ENCODE measurements around the gene CTNNA3. TPM values are rescaled to one million over a fixed set of nuclear protein-coding genes. Genes with fewer than 3 reads are reported as not detected.

CTNNA3 gene
- total RNA-seq, 4 donors from 2014 or later: 1.5 to 9.8 (median 4.3) TPM

DNA sequence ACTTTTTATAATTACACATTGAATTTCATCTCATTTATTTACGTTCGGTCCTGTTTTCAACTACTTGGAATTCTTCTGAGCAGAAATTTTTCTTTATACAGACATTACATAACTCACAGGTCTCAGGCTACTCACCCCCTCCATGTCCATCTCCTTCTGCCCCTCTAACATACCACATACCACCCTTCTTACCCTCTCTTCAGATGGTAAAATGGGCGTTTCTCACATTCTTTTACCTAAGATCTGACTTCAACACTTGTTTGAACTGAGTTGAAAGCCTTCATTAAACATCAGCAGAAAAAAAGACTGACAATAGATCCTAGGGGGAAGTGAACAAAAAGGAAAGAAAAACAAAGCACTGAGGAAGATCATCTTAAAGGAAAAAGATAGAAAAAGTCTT, 309.7 kb downstream of the CTNNA3 start:
- Histone ChIP-seq H3K4me3 (no peak overlapping the region), H3K27ac (no peak overlapping the region), H3K9me3 (no peaks in the 10 kb centered on the region), H3K4me1 (no peaks in the 10 kb centered on the region), H3K27me3 (no peaks in the 10 kb centered on the region), H3K36me3 (no peaks in the 10 kb centered on the region)
- TF ChIP-seq CTCF (IDR thresholded peaks at IDR 0.05) (no peak), POLR2A (IDR thresholded peaks at IDR 0.05) (no peak)
- no peak for DNase-seq
- intact Hi-C loops (cut with DNase I; ENCODE audit: low total_unique reads): no loop called here

- H3K9me3 ChIP-seq: no peaks in the 10 kb centered on the region
- DNase-seq: no peak
- H3K36me3 ChIP-seq: no peaks in the 10 kb centered on the region
- H3K27me3 ChIP-seq: no peaks in the 10 kb centered on the region
- H3K27ac ChIP-seq: no peak overlapping the region
- no peak overlapping the region for H3K4me3 ChIP-seq
- no peaks in the 10 kb centered on the region for H3K4me1 ChIP-seq
- TF ChIP-seq POLR2A (IDR thresholded peaks at IDR 0.05) (no peak), CTCF (IDR thresholded peaks at IDR 0.05) (no peak)
- intact Hi-C loops (cut with DNase I; ENCODE audit: low total_unique reads): no loop called here
Measured at GRCh38 chr10:67385566-67385965, 310.4 kb downstream of the CTNNA3 start.

- TF ChIP-seq POLR2A (IDR thresholded peaks at IDR 0.05): no peak
- TF ChIP-seq CTCF (IDR thresholded peaks at IDR 0.05): no peak
- intact Hi-C loops (cut with DNase I; ENCODE audit: low total_unique reads): no loop called here
Measured at GRCh38 chr10:67385089-67385488, 310.9 kb downstream of the CTNNA3 start.

GRCh38 chr10:67331121-67331910, 364.7 kb downstream of the CTNNA3 start:
- intact Hi-C loops (cut with DNase I; ENCODE audit: low total_unique reads): no loop called here

More at GRCh38 chr10:67385089-67385488, 310.9 kb downstream of the CTNNA3 start:
- Histone ChIP-seq H3K9me3 (no peaks in the 10 kb centered on the region), H3K27ac (no peak overlapping the region), H3K36me3 (no peaks in the 10 kb centered on the region), H3K4me1 (no peaks in the 10 kb centered on the region), H3K27me3 (no peaks in the 10 kb centered on the region), H3K4me3 (no peak overlapping the region)
- no peak for DNase-seq

GRCh38 chr10:67327626-67328535, 368.1 kb downstream of the CTNNA3 start:
- Histone ChIP-seq H3K4me1 (no peaks in the 10 kb centered on the region), H3K4me3 (no peak overlapping the region), H3K27ac (no peak overlapping the region), H3K27me3 (no peaks in the 10 kb centered on the region), H3K9me3 (no peaks in the 10 kb centered on the region), H3K36me3 (no peaks in the 10 kb centered on the region)
- intact Hi-C loops (cut with DNase I; ENCODE audit: low total_unique reads): no loop called here
- DNase-seq: no peak
- TF ChIP-seq POLR2A (IDR thresholded peaks at IDR 0.05) (no peak), CTCF (IDR thresholded peaks at IDR 0.05) (no peak)

More at GRCh38 chr10:67331121-67331910, 364.7 kb downstream of the CTNNA3 start:
- H3K4me3 ChIP-seq: no peak overlapping the region
- no peaks in the 10 kb centered on the region for H3K4me1 ChIP-seq
- H3K36me3 ChIP-seq: no peaks in the 10 kb centered on the region
- H3K9me3 ChIP-seq: no peaks in the 10 kb centered on the region
- H3K27ac ChIP-seq: no peak overlapping the region
- DNase-seq: no peak
- H3K27me3 ChIP-seq: no peaks in the 10 kb centered on the region
- no peak for TF ChIP-seq POLR2A (IDR thresholded peaks at IDR 0.05)

All from uterus (tissue), 4 donors.